Thymus (tissue), 11 donors: Measurements from ENCODE around the gene ALG12. TPM values are rescaled to one million over a fixed set of nuclear protein-coding genes. Genes with fewer than 3 reads are reported as not detected.

ENCODE experiments used
- DNase-seq, 9 donors: peaks; one replicate each; pipeline ENCODE4 v3.0.0-alpha.2; 2013; ENCODE audit warnings: low spot score in 9 of 9, low read depth in 6 of 9, missing footprints in 1 of 9
- H3K27ac ChIP-seq, 2 donors: one replicate each; pipeline ENCODE4 v1.5.1; 2013; ENCODE audit warnings: control low read depth in 1 of 2, low read depth in 1 of 2, low read length in 1 of 2, mild to moderate bottlenecking in 1 of 2, moderate library complexity in 1 of 2
- H3K27me3 ChIP-seq, 2 donors: one replicate each; pipeline ENCODE4 v1.5.1; 2013; ENCODE audit warnings: low read length in 1 of 2; ENCODE audit not compliant: control insufficient read depth in 2 of 2, insufficient read depth in 1 of 2
- H3K36me3 ChIP-seq, 2 donors: one replicate each; pipeline ENCODE4 v1.5.1; 2013; ENCODE audit warnings: low read length in 1 of 2, mild to moderate bottlenecking in 1 of 2, moderate library complexity in 1 of 2; ENCODE audit not compliant: control insufficient read depth in 2 of 2, insufficient read depth in 2 of 2
- H3K4me1 ChIP-seq, 2 donors: one replicate each; pipeline ENCODE4 v1.5.1; 2013; ENCODE audit warnings: low read length in 2 of 2; ENCODE audit not compliant: control insufficient read depth in 2 of 2, insufficient read depth in 2 of 2
- H3K4me3 ChIP-seq, 2 donors: one replicate each; pipeline ENCODE4 v1.5.1; 2013; ENCODE audit warnings: low read length in 2 of 2, control low read depth in 1 of 2, mild to moderate bottlenecking in 1 of 2
- H3K9me3 ChIP-seq, 2 donors: one replicate each; pipeline ENCODE4 v1.5.1; 2013; ENCODE audit warnings: low read length in 1 of 2, mild to moderate bottlenecking in 1 of 2; ENCODE audit not compliant: control insufficient read depth in 2 of 2, insufficient read depth in 1 of 2
- WGBS: extraction: QIAGEN DNeasy Blood & Tissue Kit; methylation state at CpG from one replicate; pipeline ENCODE4 v1.1.7; 2013; 5-methylcytosine and 5-hydroxymethylcytosine counted together
- polyA plus RNA-seq: library from polyadenylated mRNA; stranded (reverse); fragments of 200-250 nt; gene quantifications from one replicate; pipeline ENCODE4 v1.2.3, GENCODE V29; 2013
- total RNA-seq: library from RNA; stranded (reverse); fragments of 120-200 nt; gene quantifications from one replicate; pipeline ENCODE4 v1.2.4, GENCODE V29; 2013
- donor health status: healthy.

ALG12 gene
- total and polyA plus RNA-seq, 2 donors, result 7.6 to 9.1 TPM

- peaks cover 6 to 16% of the 10 kb centered on the region in 2 donors for H3K36me3 ChIP-seq
- 97% methylated on average over 35 of the region's 35 CpGs for WGBS
- DNase-seq, result no peak
Observed at GRCh38 chr22:49921508-49922278, 3.5 kb upstream of the ALG12 start.

GRCh38 chr22:49920859-49921258 lies 2.6 kb upstream of the ALG12 start:
- Histone ChIP-seq H3K9me3 (no peaks in the 10 kb centered on the region), H3K36me3 (peaks cover 6 to 16% of the 10 kb centered on the region in 2 donors), H3K4me1 (peaks cover 30 to 42% of the 10 kb centered on the region in 2 donors), H3K4me3 (no peak overlapping the region), H3K27me3 (no peaks in the 10 kb centered on the region), H3K27ac (no peak overlapping the region)
- WGBS, result over 99% methylated on average over 18 of the region's 18 CpGs
- DNase-seq, result no peak

More at GRCh38 chr22:49921508-49922278, 3.5 kb upstream of the ALG12 start:
- no peaks in the 10 kb centered on the region for H3K9me3 ChIP-seq
- no peaks in the 10 kb centered on the region for H3K27me3 ChIP-seq
- H3K4me1 ChIP-seq, result peaks cover 32 to 47% of the 10 kb centered on the region in 2 donors
- no peak overlapping the region for H3K4me3 ChIP-seq
- no peak overlapping the region for H3K27ac ChIP-seq

DNA sequence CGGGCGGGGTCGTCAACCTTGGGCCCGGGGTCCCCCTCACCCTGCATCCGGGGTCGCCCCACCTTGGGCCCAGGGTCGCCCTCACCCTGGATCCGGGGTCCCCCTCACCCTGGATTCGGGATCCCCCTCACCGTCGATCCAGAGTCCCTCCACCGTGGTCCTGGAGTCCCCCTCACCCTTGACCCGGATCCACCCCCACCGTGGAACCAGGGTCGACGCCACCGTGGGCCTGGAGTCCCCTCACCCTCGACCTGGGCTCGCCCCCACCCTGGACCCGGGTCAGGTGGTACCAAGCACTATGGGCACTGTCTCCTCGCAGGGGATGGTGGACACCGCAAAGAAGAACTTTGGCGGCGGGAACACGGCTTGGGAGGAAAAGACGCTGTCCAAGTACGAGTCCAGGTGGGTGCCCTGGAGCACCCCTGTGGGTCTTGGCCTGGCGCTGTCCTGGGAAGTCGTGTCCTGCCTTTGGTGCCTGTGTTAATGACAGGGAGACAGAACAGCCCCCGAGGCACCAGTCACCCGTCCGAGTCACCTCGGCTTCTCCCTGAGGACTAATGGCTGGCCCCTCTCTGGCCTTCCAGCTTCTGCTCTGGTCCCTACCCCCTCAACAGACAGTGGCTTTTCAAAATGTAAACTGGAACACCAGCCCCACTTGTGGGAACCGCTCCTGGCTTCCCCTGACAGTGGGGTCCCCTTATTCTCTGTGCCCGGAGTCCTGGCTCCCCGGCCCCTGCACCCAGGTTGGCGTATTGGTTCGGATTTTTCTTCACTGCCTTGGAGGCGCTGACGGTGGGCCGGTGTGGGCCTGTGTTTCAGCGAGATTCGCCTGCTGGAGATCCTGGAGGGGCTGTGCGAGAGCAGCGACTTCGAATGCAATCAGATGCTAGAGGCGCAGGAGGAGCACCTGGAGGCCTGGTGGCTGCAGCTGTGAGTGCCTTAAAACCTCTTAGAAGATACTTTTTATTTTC lies 958 bp upstream of the ALG12 start:
- no peaks in the 10 kb centered on the region for H3K27me3 ChIP-seq
- peaks cover 6 to 16% of the 10 kb centered on the region in 2 donors for H3K36me3 ChIP-seq
- H3K9me3 ChIP-seq, result no peaks in the 10 kb centered on the region
- WGBS, result 52% methylated on average over 47 of the region's 47 CpGs
- peak in 1 of 9 donors; percentile 34 for DNase-seq
- H3K4me1 ChIP-seq, result peaks cover 22 to 28% of the 10 kb centered on the region in 2 donors
- peak overlapping the region; percentile 76 to 81 for H3K4me3 ChIP-seq
- peak overlapping the region in 1 of 2 donors; percentile 26 for H3K27ac ChIP-seq

DNA sequence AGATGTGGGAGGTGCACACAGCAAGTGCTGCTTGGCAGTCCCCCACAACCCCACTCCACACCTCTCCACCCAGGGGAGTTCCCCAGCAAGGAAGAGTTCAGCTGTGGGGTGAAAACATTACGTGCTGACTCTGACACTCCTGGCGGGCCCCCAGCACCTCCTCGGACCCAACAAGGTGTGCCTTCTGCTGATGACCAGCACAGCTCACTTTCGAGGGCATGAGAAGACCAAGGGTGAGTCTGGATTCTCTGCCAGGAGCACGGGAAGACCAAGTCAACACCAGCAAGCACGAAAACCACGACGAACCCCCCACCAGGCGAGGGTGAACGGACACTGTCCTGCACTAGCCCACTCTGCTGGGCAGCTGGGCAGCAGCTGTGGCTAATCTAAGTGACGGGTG lies 1.4 kb downstream of the ALG12 start:
- peaks cover 21 to 38% of the 10 kb centered on the region in 2 donors for H3K36me3 ChIP-seq
- no peaks in the 10 kb centered on the region for H3K9me3 ChIP-seq
- no peak overlapping the region for H3K27ac ChIP-seq
- H3K4me3 ChIP-seq, result no peak overlapping the region
- peaks cover 22 to 24% of the 10 kb centered on the region in 2 donors for H3K4me1 ChIP-seq
- 97% methylated on average over 11 of the region's 11 CpGs for WGBS
- no peak for DNase-seq
- H3K27me3 ChIP-seq, result no peaks in the 10 kb centered on the region

DNA sequence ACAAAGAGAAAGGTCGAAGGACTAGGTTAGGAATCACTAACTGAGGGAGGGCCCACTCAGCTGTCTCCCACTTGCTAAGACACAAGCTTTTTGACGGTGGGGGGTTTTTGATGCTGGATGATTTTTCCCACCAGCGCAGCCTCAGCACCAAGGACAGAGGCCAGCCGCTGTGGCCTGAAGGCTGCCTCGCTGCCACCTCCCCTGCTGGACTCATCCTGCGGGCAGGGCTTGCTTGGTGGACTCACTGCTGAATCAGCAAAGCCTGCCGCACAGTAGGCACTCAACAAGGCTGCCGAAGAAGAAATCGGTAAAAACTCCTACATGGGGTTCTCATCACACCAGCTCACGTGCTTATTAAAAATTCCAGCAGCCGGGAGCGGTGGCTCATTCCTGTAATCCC lies 2.6 kb downstream of the ALG12 start:
- H3K4me1 ChIP-seq, result peaks cover 22 to 24% of the 10 kb centered on the region in 2 donors
- H3K27ac ChIP-seq, result no peak overlapping the region
- no peaks in the 10 kb centered on the region for H3K27me3 ChIP-seq
- H3K36me3 ChIP-seq, result peaks cover 21 to 39% of the 10 kb centered on the region in 2 donors
- no peak overlapping the region for H3K4me3 ChIP-seq
- 98% methylated on average over 12 of the region's 12 CpGs for WGBS
- DNase-seq, result no peak
- H3K9me3 ChIP-seq, result no peaks in the 10 kb centered on the region

DNA sequence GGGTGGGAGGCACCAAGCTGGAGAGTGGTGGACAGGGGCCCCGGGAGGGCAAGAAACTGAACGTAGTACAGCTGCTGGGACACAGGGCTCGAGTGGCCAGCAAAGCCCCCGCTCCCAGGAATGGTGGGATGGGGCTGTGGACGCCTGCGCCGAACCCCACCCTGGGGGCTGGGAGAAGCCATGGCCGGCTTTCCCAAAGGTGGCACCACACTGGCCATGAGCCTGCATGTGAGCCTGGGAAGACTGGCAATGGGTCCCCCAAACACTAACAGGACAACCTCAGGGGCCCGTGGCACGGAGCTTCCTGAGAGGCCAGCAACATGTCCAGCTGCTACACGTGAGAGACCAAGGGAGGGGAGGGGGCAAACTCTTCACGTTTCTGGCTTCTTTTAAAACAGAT lies 4.0 kb downstream of the ALG12 start:
- Histone ChIP-seq H3K4me1 (peaks cover 16 to 17% of the 10 kb centered on the region in 2 donors), H3K27ac (no peak overlapping the region), H3K27me3 (no peaks in the 10 kb centered on the region), H3K4me3 (no peak overlapping the region), H3K36me3 (peaks cover 21 to 46% of the 10 kb centered on the region in 2 donors), H3K9me3 (no peaks in the 10 kb centered on the region)
- DNase-seq, result no peak
- 97% methylated on average over 12 of the region's 12 CpGs for WGBS

DNA sequence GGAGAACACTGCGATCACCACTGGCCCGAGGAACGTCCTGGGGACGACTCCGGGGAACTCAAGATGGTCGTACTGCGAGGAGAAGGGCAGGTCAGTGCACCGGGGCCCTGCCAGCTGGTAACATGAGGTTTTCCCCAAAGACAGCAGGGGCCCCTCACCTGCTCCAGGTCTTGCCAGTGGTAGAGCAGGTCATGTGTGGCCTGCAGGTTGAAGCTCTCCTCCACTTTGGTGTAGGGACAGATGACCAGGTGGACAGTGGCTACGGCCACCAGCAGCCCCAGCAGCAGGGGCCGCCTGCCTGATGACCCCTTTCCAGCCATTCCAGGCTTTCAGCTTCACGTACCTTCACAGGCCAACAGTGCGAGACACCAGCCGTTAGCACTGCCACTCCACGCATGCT lies 4.8 kb downstream of the ALG12 start:
- H3K36me3 ChIP-seq, result peaks cover 26 to 51% of the 10 kb centered on the region in 2 donors
- H3K27ac ChIP-seq, result no peak overlapping the region
- no peak for DNase-seq
- H3K27me3 ChIP-seq, result no peaks in the 10 kb centered on the region
- peaks cover 11 to 12% of the 10 kb centered on the region in 2 donors for H3K4me1 ChIP-seq
- WGBS, result 98% methylated on average over 14 of the region's 14 CpGs
- no peak overlapping the region for H3K4me3 ChIP-seq
- H3K9me3 ChIP-seq, result no peaks in the 10 kb centered on the region

GRCh38 chr22:49913026-49913425 lies 5.2 kb downstream of the ALG12 start:
- no peaks in the 10 kb centered on the region for H3K9me3 ChIP-seq
- no peaks in the 10 kb centered on the region for H3K27me3 ChIP-seq
- no peak for DNase-seq
- 97% methylated on average over 14 of the region's 14 CpGs for WGBS
- no peak overlapping the region for H3K4me3 ChIP-seq
- H3K27ac ChIP-seq, result no peak overlapping the region
- H3K4me1 ChIP-seq, result peaks cover 11 to 12% of the 10 kb centered on the region in 2 donors
- H3K36me3 ChIP-seq, result peaks cover 26 to 53% of the 10 kb centered on the region in 2 donors
